GM12878 (cell line): ENCODE data around the gene FLT1. TPM values are rescaled to one million over a fixed set of nuclear protein-coding genes. Genes with fewer than 3 reads are reported as not detected.

ENCODE experiments used
- BHLHE40 ChIP-seq, 2 experiments: fragments of 450-650 bp in 1 of 2; IDR thresholded peaks; 2 replicates each; pipeline ENCODE4 v1.6.1; 2011 to 2017; ENCODE audit warnings: low read depth in 2 of 2, borderline replicate concordance in 1 of 2, improper control_type of control experiment in 1 of 2, low read length in 1 of 2, mild to moderate bottlenecking in 1 of 2
- CBX3 ChIP-seq: fragments of 200-600 bp; sonication (generic); IDR thresholded peaks from 2 replicates; pipeline ENCODE4 v1.6.1; 2016; ENCODE audit warnings: low read depth, borderline replicate concordance
- CHD1 ChIP-seq: IDR thresholded peaks from 2 replicates; pipeline ENCODE4 v1.6.1; 2012; ENCODE audit warnings: low read depth, low read length, improper control_type of control experiment
- E4F1 ChIP-seq: fragments of 450-650 bp; IDR thresholded peaks from 2 replicates; pipeline ENCODE4 v1.6.1; 2018; ENCODE audit warnings: borderline replicate concordance, mild to moderate bottlenecking; ENCODE audit not compliant: partially characterized antibody
- HDAC2 ChIP-seq: fragments of 200-600 bp; sonication (generic); IDR thresholded peaks from 2 replicates; pipeline ENCODE4 v1.6.1; 2017
- MTA2 ChIP-seq: fragments of 450-650 bp; IDR thresholded peaks from 2 replicates; pipeline ENCODE4 v1.6.1; 2016; ENCODE audit warnings: low read depth, mild to moderate bottlenecking, moderate library complexity
- MYC ChIP-seq: IDR thresholded peaks from 2 replicates; pipeline ENCODE4 v1.6.1; 2011; ENCODE audit warnings: mild to moderate bottlenecking, low read length, moderate library complexity, inconsistent platforms; ENCODE audit not compliant: insufficient read depth, insufficient replicate concordance, insufficient read length, severe bottlenecking
- NFIC ChIP-seq: IDR thresholded peaks from 2 replicates; pipeline ENCODE4 v1.6.1; 2012; ENCODE audit warnings: low read depth, mild to moderate bottlenecking, inconsistent platforms, low read length, moderate library complexity
- NKRF ChIP-seq: fragments of 450-650 bp; conservative IDR thresholded peaks from 2 replicates; pipeline ENCODE4 v1.6.1; 2017; ENCODE audit warnings: mild to moderate bottlenecking, moderate library complexity
- NR2C1 ChIP-seq: fragments of 450-650 bp; IDR thresholded peaks from 2 replicates; pipeline ENCODE4 v1.6.1; 2017; ENCODE audit warnings: antibody characterized with exemption, mild to moderate bottlenecking, moderate library complexity
- RFX5 ChIP-seq: IDR thresholded peaks from 2 replicates; pipeline ENCODE4 v1.6.1; 2011; ENCODE audit warnings: low read depth, low read length, improper control_type of control experiment
- TARDBP ChIP-seq: IDR thresholded peaks from 2 replicates; pipeline ENCODE4 v1.6.1; 2016; ENCODE audit warnings: borderline replicate concordance
- polyA plus RNA-seq, 11 experiments: library from polyadenylated mRNA; depleted of rRNA in 4 of 11; unstranded in 6 of 11; stranded (reverse) in 5 of 11; fragments of >200 nt; fragmentation: Nextera tagmentation in 4 of 11; fragmentation: Illumina TruSeq in 1 of 11; extraction: Ambion mirVana in 4 of 11; extraction: Trizol in 1 of 11; gene quantifications; 1 replicate in 1 of 11; 2 replicates in 10 of 11; pipeline versions ENCODE4 v1.2.1 to v1.2.3, GENCODE V29; 2011 to 2016; ENCODE audit warnings: inconsistent platforms in 2 of 11, missing spikeins in 2 of 11, low read depth in 1 of 11
- total RNA-seq, 4 experiments: library from RNA; depleted of rRNA in 3 of 4; stranded (reverse); fragments of >200 nt in 3 of 4; fragmentation: Illumina TruSeq in 1 of 4; extraction: Trizol in 1 of 4; gene quantifications; 2 replicates each; pipeline versions ENCODE4 v1.2.1 to v1.2.3, GENCODE V29; 2013 to 2021
- TF ChIP-seq, protein P1 (sequence below): IDR thresholded peaks from 2 replicates; pipeline ENCODE4 v1.6.1; 2012; ENCODE audit warnings: low read length, inconsistent platforms

The FLT1 gene
- total and polyA plus RNA-seq, 10 of the 15 experiments (the other 5 are each of a cell fraction or from before 2014, with no cell fraction given): 0.55 to 5.6 (median 0.84) TPM

GRCh38 chr13:28412981-28413380 lies 81.9 kb downstream of the FLT1 start (continued):
- TF ChIP-seq NKRF (no peak), E4F1 (no peak), RFX5 (no peak), CHD1 (no peak), NFIC (no peak), TARDBP (no peak), BHLHE40 (IDR thresholded peaks at IDR 0.05; ENCODE audit: borderline replicate concordance in 1 of 2, low read depth in 2 of 2, low read length in 1 of 2) (no peak), MTA2 (no peak), NR2C1 (no peak), MYC (no peak), CBX3 (no peak), HDAC2 (no peak)
- TF ChIP-seq, protein P1, sequence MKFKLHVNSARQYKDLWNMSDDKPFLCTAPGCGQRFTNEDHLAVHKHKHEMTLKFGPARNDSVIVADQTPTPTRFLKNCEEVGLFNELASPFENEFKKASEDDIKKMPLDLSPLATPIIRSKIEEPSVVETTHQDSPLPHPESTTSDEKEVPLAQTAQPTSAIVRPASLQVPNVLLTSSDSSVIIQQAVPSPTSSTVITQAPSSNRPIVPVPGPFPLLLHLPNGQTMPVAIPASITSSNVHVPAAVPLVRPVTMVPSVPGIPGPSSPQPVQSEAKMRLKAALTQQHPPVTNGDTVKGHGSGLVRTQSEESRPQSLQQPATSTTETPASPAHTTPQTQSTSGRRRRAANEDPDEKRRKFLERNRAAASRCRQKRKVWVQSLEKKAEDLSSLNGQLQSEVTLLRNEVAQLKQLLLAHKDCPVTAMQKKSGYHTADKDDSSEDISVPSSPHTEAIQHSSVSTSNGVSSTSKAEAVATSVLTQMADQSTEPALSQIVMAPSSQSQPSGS: no peak
